ENCODE data around the gene TACR1. TPM values are rescaled to one million over a fixed set of nuclear protein-coding genes. Genes with fewer than 3 reads are reported as not detected.

Gene TACR1
- total and polyA plus RNA-seq, 2 of the 4 experiments (the other 2 are of a cell fraction), result under 0.01 to 0.09 TPM

- no peak for ATAC-seq (ENCODE audit: low read depth)
- no peaks in the 10 kb centered on the region for H3K36me3 ChIP-seq (ENCODE audit: control insufficient read depth, insufficient read depth, low read length)
- 80% methylated on average over 1 of the region's 3 CpGs; no CpG with 5 or more reads in 1 of the 2 experiments for WGBS, 2 experiments (ENCODE audit: extremely low coverage in 2 of 2, insufficient read length in 1 of 2)
- BruUV-seq (replicated peaks), result no TSS peak
- no peak overlapping the region for H2AK5ac ChIP-seq (ENCODE audit: low read depth, low read length)
- no peak overlapping the region for H2AFZ ChIP-seq (replicated peaks; ENCODE audit: low read length, poor library complexity)
- H3K14ac ChIP-seq (replicated peaks; ENCODE audit: low read depth, low read length), result no peak overlapping the region
- no peaks in the 10 kb centered on the region for H3K79me1 ChIP-seq (ENCODE audit: low read depth in 1 of 2, low read length in 2 of 2)
- H3K9me3 ChIP-seq (ENCODE audit: control insufficient read depth, insufficient read depth, low read length), result no peaks in the 10 kb centered on the region
- no peak overlapping the region for H3K4ac ChIP-seq (ENCODE audit: low read depth, low read length)
- H3K27ac ChIP-seq (ENCODE audit: insufficient read depth, low read length), result no peak overlapping the region
- no peak overlapping the region for H4K5ac ChIP-seq (ENCODE audit: low read depth, low read length)
- in situ Hi-C loops (cut with MboI; ENCODE audit: low sequenced_read_pairs) (no loop called here), intact Hi-C loops (cut with micrococcal nuclease) (no loop called here), dilution Hi-C loops (cut with HindIII; ENCODE audit: low sequenced_read_pairs, unreplicated experiment) (no loop called here)
- no peak for TF ChIP-seq SMC3 (IDR thresholded peaks at IDR 0.05; ENCODE audit: low read depth, low read length)
- no peak for TF ChIP-seq POLR2A (IDR thresholded peaks at IDR 0.05; ENCODE audit: low read depth, low read length)
- no peak for TF ChIP-seq ELK1 (IDR thresholded peaks at IDR 0.05; ENCODE audit: borderline replicate concordance, low read depth, low read length)
- no peak for TF ChIP-seq NFE2L2 (IDR thresholded peaks at IDR 0.05; ENCODE audit: low read depth, low read length)
- H3K4me3 ChIP-seq (ENCODE audit: insufficient read depth, low read depth, low read length), result no peak overlapping the region
- H2BK15ac ChIP-seq (ENCODE audit: low read depth, low read length), result no peak overlapping the region
- H2AK9ac ChIP-seq (replicated peaks; ENCODE audit: low read depth, low read length, poor library complexity), result no peak overlapping the region
- no peak overlapping the region for H3K9ac ChIP-seq (ENCODE audit: low read depth, low read length)
- no peak overlapping the region for H3K18ac ChIP-seq (ENCODE audit: low read depth, low read length)
- H3K9me1 ChIP-seq (ENCODE audit: insufficient read depth, low read length), result no peaks in the 10 kb centered on the region
- no peak overlapping the region for H4K91ac ChIP-seq (ENCODE audit: insufficient read depth, low read depth, low read length)
- no peak overlapping the region for H2BK20ac ChIP-seq (ENCODE audit: low read depth, low read length)
- DNase-seq, result no peak
- H4K20me1 ChIP-seq (ENCODE audit: insufficient read depth, low read length), result no peaks in the 10 kb centered on the region
- H3K4me2 ChIP-seq (ENCODE audit: low read depth, low read length), result no peak overlapping the region
- H4K8ac ChIP-seq (ENCODE audit: low read depth in 2 of 2, low read length in 2 of 2), result no peak overlapping the region
- POLR2A ChIA-PET (ENCODE audit: unreplicated experiment), result no interaction called here
- H2BK5ac ChIP-seq (ENCODE audit: low read depth, low read length, poor library complexity, severe bottlenecking), result no peak overlapping the region
- H3K56ac ChIP-seq (ENCODE audit: extremely low read depth, insufficient read depth, low read length), result no peak overlapping the region
- CTCF ChIA-PET, result interaction anchor here (1.4 kb wide), 1 partner anchor 76 kb away, joined by 3 read pairs; no protein-coding TSS in a partner anchor
- H2BK120ac ChIP-seq (ENCODE audit: low read depth, low read length), result no peak overlapping the region
- no peaks in the 10 kb centered on the region for H3K4me1 ChIP-seq (ENCODE audit: control insufficient read depth, insufficient read depth, low read length)
- H3K23ac ChIP-seq (ENCODE audit: low read depth, low read length), result no peak overlapping the region
- peaks cover 3% of the 10 kb centered on the region; the same call in 1 of the 2 replicates for H3K27me3 ChIP-seq (ENCODE audit: control insufficient read depth, insufficient read depth, low read length)
Measured at GRCh38 chr2:75175456-75175855, 23.9 kb downstream of the TACR1 start.
